Fibroblast of lung (primary cell): ENCODE data around the gene MORN3. TPM values are rescaled to one million over a fixed set of nuclear protein-coding genes. Genes with fewer than 3 reads are reported as not detected.
A peak's percentile ranks its signal among the peaks of the same experiment; 100 is the strongest.
"Not testable (repeated sequence)": the region's sequence is repeated elsewhere in the genome, so short reads cannot be mapped to it uniquely, and the experiment has no call there.

Source experiments
- DNase-seq, 2 donors: peaks; one replicate each; pipeline versions ENCODE4 v3.0.0 to v3.0.0-alpha.2; 2010; ENCODE audit warnings: low read depth in 2 of 2
- H2AFZ ChIP-seq: 2 replicates; pipeline ENCODE4 v1.5.1; 2012; ENCODE audit warnings: low read length, control low read depth, inconsistent platforms
- H3K27ac ChIP-seq: 2 replicates; pipeline ENCODE4 v1.5.1; 2011; ENCODE audit warnings: low read length, control low read depth; ENCODE audit not compliant: insufficient read depth
- H3K27me3 ChIP-seq: 2 replicates; pipeline ENCODE4 v1.5.1; 2011; ENCODE audit warnings: mild to moderate bottlenecking, low read length; ENCODE audit not compliant: control insufficient read depth, insufficient read depth
- H3K36me3 ChIP-seq: 2 replicates; pipeline ENCODE4 v1.5.1; 2011; ENCODE audit warnings: low read length; ENCODE audit not compliant: control insufficient read depth, insufficient read depth
- H3K4me1 ChIP-seq: 2 replicates; pipeline ENCODE4 v1.5.1; 2011; ENCODE audit warnings: low read length; ENCODE audit not compliant: control insufficient read depth, insufficient read depth; ENCODE audit errors: extremely low read depth
- H3K4me2 ChIP-seq: 2 replicates; pipeline ENCODE4 v1.5.1; 2011; ENCODE audit warnings: low read length, control low read depth; ENCODE audit not compliant: insufficient read depth; ENCODE audit errors: extremely low read depth
- H3K4me3 ChIP-seq, 4 experiments: fragments of 200-600 bp in 1 of 4; sonication (generic) in 1 of 4; replicated peaks in 1 of 4; 2 replicates each; pipeline ENCODE4 v1.5.1; 2011 to 2016; ENCODE audit warnings: low read length in 4 of 4, low read depth in 3 of 4, mild to moderate bottlenecking in 3 of 4, control low read depth in 2 of 4, inconsistent platforms in 1 of 4, mixed read lengths in 1 of 4; ENCODE audit not compliant: insufficient read depth in 1 of 4; ENCODE audit errors: control extremely low read depth in 1 of 4
- H3K79me2 ChIP-seq: 2 replicates; pipeline ENCODE4 v1.5.1; 2012; ENCODE audit warnings: mild to moderate bottlenecking, low read length, inconsistent platforms; ENCODE audit not compliant: control insufficient read depth, insufficient read depth
- H3K9ac ChIP-seq: 2 replicates; pipeline ENCODE4 v1.5.1; 2011; ENCODE audit warnings: mild to moderate bottlenecking, low read length, control low read depth; ENCODE audit not compliant: insufficient read depth
- H3K9me3 ChIP-seq: 2 replicates; pipeline ENCODE4 v1.5.1; 2012; ENCODE audit warnings: low read depth, low read length; ENCODE audit not compliant: control insufficient read depth, insufficient read depth
- H4K20me1 ChIP-seq: 2 replicates; pipeline ENCODE4 v1.5.1; 2011; ENCODE audit warnings: low read length; ENCODE audit not compliant: control insufficient read depth, insufficient read depth; ENCODE audit errors: extremely low read depth
- EZH2 ChIP-seq: IDR thresholded peaks from 2 replicates; pipeline ENCODE4 v1.5.1; 2012; ENCODE audit warnings: low read length, control low read depth, mild to moderate bottlenecking; ENCODE audit errors: missing control alignments
- polyA plus RNA-seq, 2 donors: library from polyadenylated mRNA; depleted of rRNA in 1 of 2; stranded (reverse) in 1 of 2; unstranded in 1 of 2; fragments of >200 nt; gene quantifications; 2 replicates each; pipeline ENCODE4 v1.2.1, GENCODE V29; 2011 to 2012; ENCODE audit warnings: missing spikeins in 1 of 2
- total RNA-seq: library from RNA; depleted of rRNA; stranded (reverse); fragments of >200 nt; gene quantifications from 2 replicates; pipeline ENCODE4 v1.2.1, GENCODE V29; 2014
- TF ChIP-seq, protein P1 (sequence below), 2 donors: IDR thresholded peaks in 1 of 2; conservative IDR thresholded peaks in 1 of 2; 1 replicate in 1 of 2; 2 replicates in 1 of 2; pipeline ENCODE4 v1.5.1; 2011 to 2012; ENCODE audit warnings: low read length in 2 of 2, control low read depth in 1 of 2, inconsistent platforms in 1 of 2, low read depth in 1 of 2, mild to moderate bottlenecking in 1 of 2

The MORN3 gene
- total and polyA plus RNA-seq, 2 donors (not counting 1 experiment from before 2014, with no cell fraction given): 0.61 to 0.83 TPM

DNA sequence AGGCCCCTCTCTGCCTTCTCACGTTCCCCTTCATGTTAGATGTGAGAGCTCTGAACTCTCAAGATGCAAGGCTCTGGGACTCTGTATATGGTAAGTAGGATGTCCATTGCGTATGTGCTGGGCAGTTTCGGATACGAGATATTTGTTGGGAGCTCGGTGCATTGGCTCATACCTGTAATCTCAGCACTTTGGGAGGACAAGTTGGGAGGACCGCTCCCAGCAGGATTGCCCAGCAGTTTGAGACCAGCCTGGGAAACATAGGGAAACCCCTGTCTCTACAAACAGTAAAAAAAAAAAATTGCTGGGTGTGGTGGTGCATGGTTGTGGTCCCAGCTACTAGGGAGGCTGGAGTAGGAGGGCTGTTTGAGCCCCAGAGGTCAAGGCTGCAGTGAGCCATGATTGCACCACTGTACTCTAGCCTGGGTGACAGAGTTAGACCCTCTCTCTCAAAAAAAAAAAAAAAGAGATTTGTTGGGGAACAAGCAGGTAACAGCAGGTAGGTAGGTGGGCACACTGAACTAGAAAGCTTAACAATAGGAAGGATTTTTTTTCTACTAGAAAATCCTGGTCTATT lies 46.5 kb upstream of the MORN3 start:
- DNase-seq: no peak
- Histone ChIP-seq H2AFZ (no peak overlapping the region), H3K4me3 (no peak overlapping the region), H3K36me3 (no peaks in the 10 kb centered on the region), H3K9me3 (no peaks in the 10 kb centered on the region), H3K9ac (no peak overlapping the region), H3K27ac (no peak overlapping the region), H3K27me3 (no peaks in the 10 kb centered on the region), H3K79me2 (peaks cover 15% of the 10 kb centered on the region), H4K20me1 (no peaks in the 10 kb centered on the region), H3K4me2 (no peak overlapping the region), H3K4me1 (peaks cover 17% of the 10 kb centered on the region)
- TF ChIP-seq, protein P1, sequence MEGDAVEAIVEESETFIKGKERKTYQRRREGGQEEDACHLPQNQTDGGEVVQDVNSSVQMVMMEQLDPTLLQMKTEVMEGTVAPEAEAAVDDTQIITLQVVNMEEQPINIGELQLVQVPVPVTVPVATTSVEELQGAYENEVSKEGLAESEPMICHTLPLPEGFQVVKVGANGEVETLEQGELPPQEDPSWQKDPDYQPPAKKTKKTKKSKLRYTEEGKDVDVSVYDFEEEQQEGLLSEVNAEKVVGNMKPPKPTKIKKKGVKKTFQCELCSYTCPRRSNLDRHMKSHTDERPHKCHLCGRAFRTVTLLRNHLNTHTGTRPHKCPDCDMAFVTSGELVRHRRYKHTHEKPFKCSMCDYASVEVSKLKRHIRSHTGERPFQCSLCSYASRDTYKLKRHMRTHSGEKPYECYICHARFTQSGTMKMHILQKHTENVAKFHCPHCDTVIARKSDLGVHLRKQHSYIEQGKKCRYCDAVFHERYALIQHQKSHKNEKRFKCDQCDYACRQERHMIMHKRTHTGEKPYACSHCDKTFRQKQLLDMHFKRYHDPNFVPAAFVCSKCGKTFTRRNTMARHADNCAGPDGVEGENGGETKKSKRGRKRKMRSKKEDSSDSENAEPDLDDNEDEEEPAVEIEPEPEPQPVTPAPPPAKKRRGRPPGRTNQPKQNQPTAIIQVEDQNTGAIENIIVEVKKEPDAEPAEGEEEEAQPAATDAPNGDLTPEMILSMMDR (conservative IDR thresholded peaks at IDR 0.05 in 1 of 2, IDR thresholded peaks at IDR 0.05 in 1 of 2; ENCODE audit: low read depth in 1 of 2, low read length in 2 of 2): no peak
- TF ChIP-seq EZH2: no peak

GRCh38 chr12:121715055-121715454 lies 45.6 kb upstream of the MORN3 start:
- H3K9ac ChIP-seq, H3K27me3 ChIP-seq, H3K4me2 ChIP-seq, DNase-seq, H3K27ac ChIP-seq, H3K36me3 ChIP-seq, H4K20me1 ChIP-seq, H2AFZ ChIP-seq, H3K9me3 ChIP-seq, H3K4me3 ChIP-seq: not testable (repeated sequence)
- Histone ChIP-seq H3K4me1 (peaks cover 13% of the 10 kb centered on the region), H3K79me2 (peaks cover 12% of the 10 kb centered on the region)

DNA sequence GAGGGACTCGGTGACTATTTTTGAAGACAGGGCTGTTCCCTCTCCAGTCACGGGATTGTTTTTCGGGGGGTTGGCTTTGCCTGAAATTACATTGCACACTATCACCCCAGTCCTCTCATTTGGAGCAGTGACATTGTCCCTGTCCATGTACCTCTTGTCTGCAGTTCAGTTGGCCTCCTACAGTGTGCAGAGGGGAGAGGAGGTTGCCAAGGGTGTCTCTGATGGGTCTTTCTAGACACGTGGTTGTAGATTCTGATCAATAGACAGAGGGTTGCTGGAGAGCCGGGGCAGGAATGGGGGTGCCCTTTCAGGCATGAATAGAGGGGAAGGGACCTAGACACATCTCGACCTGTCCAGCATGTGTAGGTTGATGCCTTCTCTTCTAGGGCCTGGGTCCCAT lies 44.3 kb upstream of the MORN3 start:
- no peak overlapping the region for H2AFZ ChIP-seq
- DNase-seq: no peak
- no peaks in the 10 kb centered on the region for H3K9me3 ChIP-seq
- no peaks in the 10 kb centered on the region for H4K20me1 ChIP-seq
- peak overlapping the region; percentile 67 for H3K4me2 ChIP-seq
- peak overlapping the region; percentile 23 for H3K27ac ChIP-seq
- H3K4me1 ChIP-seq: peaks cover 10% of the 10 kb centered on the region
- no peaks in the 10 kb centered on the region for H3K27me3 ChIP-seq
- no peaks in the 10 kb centered on the region for H3K36me3 ChIP-seq
- peaks cover 8% of the 10 kb centered on the region for H3K79me2 ChIP-seq
- H3K4me3 ChIP-seq: peak overlapping the region; percentile 66 to 95 (median 76)
- TF ChIP-seq, protein P1 (conservative IDR thresholded peaks at IDR 0.05 in 1 of 2, IDR thresholded peaks at IDR 0.05 in 1 of 2; ENCODE audit: low read depth in 1 of 2, low read length in 2 of 2): no peak
- no peak for TF ChIP-seq EZH2
- peak overlapping the region; percentile 90 for H3K9ac ChIP-seq
